ENCODE data around the gene PLEKHG2. TPM values are rescaled to one million over a fixed set of nuclear protein-coding genes. Genes with fewer than 3 reads are reported as not detected.

Gene PLEKHG2
- total and polyA plus RNA-seq, 9 of the 15 experiments (the other 6 are each of a cell fraction or from before 2014, with no cell fraction given) = 0.98 to 45.7 (median 9.8) TPM

DNA sequence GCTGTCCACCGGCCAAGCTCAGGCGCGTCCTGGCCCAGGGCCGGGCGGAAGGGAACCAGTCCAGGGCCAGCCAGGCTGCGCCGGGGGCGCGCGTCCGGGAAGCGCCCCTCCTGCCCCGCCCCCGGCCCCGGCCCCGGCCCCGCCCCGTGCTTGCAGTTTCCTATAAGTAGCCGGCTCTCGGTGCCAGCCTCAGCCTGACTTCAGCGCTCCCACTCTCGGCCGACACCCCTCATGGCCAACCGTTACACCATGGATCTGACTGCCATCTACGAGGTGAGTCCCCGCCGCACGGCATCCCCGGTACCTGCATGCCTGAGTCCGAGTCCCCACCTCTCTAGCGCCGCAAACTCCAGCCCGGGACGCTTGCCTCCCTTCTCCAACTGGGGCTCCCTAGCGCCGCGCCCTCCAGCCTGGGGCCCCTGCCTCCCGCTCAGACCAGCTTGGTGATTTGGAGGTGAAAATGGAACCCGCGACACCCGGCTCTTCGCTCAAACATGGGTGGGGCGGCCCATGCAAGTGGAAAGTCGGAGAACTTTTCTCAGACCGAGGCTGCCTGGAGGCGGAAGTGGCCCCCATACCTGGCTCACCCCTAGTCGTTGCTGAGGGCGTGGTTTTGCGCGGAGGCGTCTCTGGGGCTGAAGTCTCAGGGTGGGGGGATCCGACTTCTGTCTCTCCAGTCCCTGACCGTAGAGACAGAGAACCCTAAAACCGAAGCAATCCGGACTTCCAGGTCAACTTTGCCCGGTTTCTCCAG is 5.6 kb upstream of the PLEKHG2 start, which contains the start of gene ZFP36 (continued):
- TF ChIP-seq MNT (conservative IDR thresholded peaks at IDR 0.05) (peak; percentile 34 to 67), THRA (IDR thresholded peaks at IDR 0.05) (no peak), PML (IDR thresholded peaks at IDR 0.05; ENCODE audit: low read length) (peak; percentile 79), POLR2A (conservative IDR thresholded peaks at IDR 0.05) (peak; percentile 99), NELFE (IDR thresholded peaks at IDR 0.05; ENCODE audit: insufficient read depth, insufficient read length) (no peak), RBM34 (IDR thresholded peaks at IDR 0.05; ENCODE audit: borderline replicate concordance, insufficient read depth, low read length) (no peak), SIX5 (IDR thresholded peaks at IDR 0.05; ENCODE audit: borderline replicate concordance in 1 of 2, insufficient read depth in 1 of 2, low read depth in 1 of 2, low read length in 2 of 2) (no peak), ZNF133 (CRISPR knock-in tag; IDR thresholded peaks at IDR 0.05) (no peak), KHSRP (IDR thresholded peaks at IDR 0.05) (no peak), TAF1 (IDR thresholded peaks at IDR 0.05; ENCODE audit: control insufficient read depth, extremely low read depth, insufficient read depth, low read length, severe bottlenecking) (peak; percentile 79)
- TF ChIP-seq, protein P1, sequence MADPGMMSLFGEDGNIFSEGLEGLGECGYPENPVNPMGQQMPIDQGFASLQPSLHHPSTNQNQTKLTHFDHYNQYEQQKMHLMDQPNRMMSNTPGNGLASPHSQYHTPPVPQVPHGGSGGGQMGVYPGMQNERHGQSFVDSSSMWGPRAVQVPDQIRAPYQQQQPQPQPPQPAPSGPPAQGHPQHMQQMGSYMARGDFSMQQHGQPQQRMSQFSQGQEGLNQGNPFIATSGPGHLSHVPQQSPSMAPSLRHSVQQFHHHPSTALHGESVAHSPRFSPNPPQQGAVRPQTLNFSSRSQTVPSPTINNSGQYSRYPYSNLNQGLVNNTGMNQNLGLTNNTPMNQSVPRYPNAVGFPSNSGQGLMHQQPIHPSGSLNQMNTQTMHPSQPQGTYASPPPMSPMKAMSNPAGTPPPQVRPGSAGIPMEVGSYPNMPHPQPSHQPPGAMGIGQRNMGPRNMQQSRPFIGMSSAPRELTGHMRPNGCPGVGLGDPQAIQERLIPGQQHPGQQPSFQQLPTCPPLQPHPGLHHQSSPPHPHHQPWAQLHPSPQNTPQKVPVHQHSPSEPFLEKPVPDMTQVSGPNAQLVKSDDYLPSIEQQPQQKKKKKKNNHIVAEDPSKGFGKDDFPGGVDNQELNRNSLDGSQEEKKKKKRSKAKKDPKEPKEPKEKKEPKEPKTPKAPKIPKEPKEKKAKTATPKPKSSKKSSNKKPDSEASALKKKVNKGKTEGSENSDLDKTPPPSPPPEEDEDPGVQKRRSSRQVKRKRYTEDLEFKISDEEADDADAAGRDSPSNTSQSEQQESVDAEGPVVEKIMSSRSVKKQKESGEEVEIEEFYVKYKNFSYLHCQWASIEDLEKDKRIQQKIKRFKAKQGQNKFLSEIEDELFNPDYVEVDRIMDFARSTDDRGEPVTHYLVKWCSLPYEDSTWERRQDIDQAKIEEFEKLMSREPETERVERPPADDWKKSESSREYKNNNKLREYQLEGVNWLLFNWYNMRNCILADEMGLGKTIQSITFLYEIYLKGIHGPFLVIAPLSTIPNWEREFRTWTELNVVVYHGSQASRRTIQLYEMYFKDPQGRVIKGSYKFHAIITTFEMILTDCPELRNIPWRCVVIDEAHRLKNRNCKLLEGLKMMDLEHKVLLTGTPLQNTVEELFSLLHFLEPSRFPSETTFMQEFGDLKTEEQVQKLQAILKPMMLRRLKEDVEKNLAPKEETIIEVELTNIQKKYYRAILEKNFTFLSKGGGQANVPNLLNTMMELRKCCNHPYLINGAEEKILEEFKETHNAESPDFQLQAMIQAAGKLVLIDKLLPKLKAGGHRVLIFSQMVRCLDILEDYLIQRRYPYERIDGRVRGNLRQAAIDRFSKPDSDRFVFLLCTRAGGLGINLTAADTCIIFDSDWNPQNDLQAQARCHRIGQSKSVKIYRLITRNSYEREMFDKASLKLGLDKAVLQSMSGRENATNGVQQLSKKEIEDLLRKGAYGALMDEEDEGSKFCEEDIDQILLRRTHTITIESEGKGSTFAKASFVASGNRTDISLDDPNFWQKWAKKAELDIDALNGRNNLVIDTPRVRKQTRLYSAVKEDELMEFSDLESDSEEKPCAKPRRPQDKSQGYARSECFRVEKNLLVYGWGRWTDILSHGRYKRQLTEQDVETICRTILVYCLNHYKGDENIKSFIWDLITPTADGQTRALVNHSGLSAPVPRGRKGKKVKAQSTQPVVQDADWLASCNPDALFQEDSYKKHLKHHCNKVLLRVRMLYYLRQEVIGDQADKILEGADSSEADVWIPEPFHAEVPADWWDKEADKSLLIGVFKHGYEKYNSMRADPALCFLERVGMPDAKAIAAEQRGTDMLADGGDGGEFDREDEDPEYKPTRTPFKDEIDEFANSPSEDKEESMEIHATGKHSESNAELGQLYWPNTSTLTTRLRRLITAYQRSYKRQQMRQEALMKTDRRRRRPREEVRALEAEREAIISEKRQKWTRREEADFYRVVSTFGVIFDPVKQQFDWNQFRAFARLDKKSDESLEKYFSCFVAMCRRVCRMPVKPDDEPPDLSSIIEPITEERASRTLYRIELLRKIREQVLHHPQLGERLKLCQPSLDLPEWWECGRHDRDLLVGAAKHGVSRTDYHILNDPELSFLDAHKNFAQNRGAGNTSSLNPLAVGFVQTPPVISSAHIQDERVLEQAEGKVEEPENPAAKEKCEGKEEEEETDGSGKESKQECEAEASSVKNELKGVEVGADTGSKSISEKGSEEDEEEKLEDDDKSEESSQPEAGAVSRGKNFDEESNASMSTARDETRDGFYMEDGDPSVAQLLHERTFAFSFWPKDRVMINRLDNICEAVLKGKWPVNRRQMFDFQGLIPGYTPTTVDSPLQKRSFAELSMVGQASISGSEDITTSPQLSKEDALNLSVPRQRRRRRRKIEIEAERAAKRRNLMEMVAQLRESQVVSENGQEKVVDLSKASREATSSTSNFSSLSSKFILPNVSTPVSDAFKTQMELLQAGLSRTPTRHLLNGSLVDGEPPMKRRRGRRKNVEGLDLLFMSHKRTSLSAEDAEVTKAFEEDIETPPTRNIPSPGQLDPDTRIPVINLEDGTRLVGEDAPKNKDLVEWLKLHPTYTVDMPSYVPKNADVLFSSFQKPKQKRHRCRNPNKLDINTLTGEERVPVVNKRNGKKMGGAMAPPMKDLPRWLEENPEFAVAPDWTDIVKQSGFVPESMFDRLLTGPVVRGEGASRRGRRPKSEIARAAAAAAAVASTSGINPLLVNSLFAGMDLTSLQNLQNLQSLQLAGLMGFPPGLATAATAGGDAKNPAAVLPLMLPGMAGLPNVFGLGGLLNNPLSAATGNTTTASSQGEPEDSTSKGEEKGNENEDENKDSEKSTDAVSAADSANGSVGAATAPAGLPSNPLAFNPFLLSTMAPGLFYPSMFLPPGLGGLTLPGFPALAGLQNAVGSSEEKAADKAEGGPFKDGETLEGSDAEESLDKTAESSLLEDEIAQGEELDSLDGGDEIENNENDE (IDR thresholded peaks at IDR 0.05; ENCODE audit: low read depth, low read length) = no peak
